GM18858 (cell line): ENCODE data around the gene PRKAG3.
"Not testable (repeated sequence)": the region's sequence is repeated elsewhere in the genome, so short reads cannot be mapped to it uniquely, and the experiment has no call there.

Source experiments
- ATAC-seq: cut with Tn5 transposase; IDR thresholded peaks from one replicate; pipeline ENCODE4 v1.9.1; 2021; ENCODE audit not compliant: unreplicated experiment

PRKAG3 gene

DNA sequence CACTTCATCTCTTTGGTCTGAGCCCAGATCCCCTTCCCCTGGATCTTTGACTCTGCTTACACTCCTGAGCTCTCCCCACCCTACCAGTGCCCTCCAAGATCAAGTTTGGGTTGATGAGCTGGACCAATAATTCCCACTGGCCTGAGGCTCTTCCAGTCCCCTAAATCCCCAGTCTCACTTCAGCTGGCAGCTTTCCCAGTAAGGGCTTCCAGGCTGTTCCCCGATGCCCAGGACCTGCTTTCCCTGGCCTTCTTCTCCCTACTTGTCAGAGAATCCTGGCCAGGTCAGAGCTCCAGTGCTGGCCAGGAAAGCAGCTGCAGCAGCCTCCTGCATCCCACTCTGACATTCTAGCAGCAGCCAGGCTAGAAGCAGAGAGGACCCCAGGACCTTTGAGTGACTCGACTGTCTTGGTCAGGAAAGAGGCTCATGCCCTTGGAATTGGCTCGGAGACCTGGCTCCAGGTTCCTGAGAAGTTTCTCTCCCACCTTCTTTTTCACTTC lies 31.5 kb upstream of the PRKAG3 start:
- ATAC-seq: no peak

GRCh38 chr2:218861645-218862318 lies 30.2 kb upstream of the PRKAG3 start:
- no peak for ATAC-seq

DNA sequence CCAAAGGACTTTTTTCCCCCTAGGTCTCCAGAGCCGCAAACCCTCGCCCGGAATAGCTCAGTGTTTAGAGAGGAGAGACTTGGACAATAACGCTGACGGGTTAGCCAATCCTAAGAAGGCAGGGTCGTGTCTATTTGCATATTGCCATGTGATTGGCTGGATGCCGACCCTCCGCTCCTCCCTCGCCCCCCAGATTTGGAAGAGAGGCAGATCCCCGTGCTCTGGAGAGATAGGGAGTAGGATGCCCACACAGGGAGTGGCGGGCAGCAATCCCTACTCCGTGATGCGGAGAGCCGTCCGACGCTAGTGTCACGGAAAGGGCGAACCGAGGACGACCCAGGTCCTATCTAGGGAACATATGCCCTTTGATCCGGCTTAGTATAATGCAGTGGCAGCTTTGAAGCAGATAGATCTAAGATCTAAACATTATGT lies 29.4 kb upstream of the PRKAG3 start:
- no peak for ATAC-seq

DNA sequence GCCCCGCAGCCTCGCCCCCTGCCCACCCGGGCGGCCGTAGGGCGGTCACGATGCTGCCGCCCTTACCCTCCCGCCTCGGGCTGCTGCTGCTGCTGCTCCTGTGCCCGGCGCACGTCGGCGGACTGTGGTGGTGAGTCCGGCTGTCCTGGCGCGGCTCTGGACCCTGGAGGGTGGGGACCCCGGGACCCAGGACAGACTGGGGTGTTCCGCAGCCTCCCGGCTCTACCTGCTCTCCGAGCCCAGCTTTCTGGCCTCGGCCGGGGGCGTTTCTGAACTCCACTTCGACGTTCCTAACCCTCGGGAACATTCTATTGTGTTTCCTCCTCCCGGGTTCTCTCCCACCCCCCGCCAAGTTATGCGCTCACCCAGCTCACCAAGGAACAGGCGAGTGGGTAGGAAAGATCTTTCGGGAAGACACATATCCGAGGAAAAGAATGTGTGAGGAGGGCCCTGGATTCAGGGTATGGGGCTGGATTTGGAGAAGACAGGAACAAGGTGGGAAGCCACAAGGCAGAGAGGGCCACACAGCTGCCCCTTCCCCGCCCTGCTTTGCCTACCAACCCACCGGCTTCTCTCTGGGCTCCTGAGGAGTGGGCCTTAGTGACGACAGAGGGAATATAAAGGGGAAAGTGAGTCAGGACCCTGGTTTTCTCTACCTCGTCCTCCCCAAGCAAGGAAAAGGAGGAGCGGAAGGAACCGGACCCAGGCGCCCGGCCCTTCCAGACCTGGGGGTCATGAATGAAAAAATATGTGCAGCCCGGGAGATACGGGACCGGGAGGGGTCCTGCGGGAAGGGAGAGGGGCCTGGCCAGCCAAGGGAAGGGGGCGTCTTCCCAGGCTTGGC lies 28.6 kb upstream of the PRKAG3 start:
- ATAC-seq: no peak

DNA sequence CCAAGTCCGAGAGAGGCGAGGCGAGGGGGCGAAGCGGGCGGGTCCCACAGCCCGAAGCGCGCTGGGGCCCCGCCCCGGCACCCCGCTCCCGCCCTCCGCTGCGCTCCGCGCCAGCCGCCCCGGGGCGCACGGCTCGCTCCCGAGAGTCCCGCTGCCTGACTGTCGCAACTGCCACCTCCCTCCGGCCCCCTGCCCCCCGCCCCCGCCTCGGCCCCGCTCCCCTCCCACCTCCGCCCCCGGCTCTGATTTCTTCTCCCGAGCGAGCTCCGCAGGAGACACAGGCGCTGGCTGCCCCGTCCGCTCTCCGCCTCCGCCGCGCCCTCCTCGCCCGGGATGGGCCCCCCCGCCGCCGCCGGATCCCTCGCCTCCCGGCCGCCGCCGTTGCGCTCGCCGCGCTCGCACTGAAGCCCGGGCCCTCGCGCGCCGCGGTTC lies 28.0 kb upstream of the PRKAG3 start, which contains the start of gene WNT6:
WNT6 (plus strand) TSS at position 250 of the 432 bp plus-strand sequence. CDS start 233 bp downstream, outside the sequence.
- no peak for ATAC-seq

DNA sequence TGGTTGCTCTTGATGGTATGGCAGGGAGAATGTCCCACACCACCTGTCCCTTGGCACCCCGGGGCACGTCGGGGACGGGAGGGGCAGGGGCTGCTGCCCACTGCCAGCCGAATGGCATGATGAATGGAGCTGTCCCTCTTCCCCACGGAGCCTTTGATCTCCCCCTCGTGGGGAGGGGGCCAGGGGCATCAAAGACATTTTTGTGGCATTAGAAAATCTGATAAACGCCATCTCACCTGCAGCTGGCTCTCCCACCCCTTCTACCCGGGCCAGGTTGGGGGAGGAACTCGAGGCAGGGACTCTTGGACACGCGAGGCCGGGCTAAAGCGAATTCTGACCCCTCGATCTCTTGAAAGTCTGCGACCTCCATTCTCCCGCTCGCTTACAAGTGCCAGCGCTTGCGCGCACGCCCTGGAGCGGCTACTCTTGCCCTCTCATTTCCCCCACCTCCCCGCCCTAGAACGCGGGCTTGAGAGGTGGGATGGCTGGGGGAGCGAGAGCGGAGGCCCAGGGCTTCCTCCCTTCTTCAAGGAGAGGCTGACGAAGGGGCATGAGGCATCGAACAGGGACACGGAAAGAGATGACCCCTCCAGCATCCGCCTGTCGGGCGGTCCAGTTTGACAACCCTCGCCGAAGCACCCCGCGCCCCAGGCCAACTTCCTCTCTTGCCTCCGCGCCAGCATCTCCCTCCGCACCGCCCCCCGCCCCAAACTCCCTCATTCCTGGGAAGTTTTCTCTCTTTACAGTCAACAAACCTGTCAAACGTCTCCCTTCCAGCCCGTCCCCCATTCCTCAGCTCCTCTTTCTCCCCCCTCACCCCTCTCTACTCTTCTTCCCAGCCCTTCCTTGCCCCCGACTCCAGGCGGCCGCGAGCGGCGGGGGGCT lies 27.3 kb upstream of the PRKAG3 start:
- no peak for ATAC-seq

DNA sequence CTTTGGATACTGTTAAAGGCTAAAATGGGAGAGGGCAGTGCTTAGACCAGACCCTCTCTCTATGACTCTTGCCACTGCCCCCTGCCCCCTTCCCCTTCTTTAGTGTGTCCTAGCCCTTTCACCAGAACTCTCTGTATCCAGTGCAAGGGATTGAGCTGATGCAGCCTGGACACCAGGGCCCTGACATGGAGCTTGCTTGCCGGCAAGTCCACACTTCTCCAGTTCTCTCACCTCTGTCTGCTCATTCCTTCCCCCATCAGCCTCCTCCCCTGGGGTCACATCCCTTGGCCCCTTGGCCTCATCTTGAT lies 26.5 kb upstream of the PRKAG3 start:
- ATAC-seq: no peak

DNA sequence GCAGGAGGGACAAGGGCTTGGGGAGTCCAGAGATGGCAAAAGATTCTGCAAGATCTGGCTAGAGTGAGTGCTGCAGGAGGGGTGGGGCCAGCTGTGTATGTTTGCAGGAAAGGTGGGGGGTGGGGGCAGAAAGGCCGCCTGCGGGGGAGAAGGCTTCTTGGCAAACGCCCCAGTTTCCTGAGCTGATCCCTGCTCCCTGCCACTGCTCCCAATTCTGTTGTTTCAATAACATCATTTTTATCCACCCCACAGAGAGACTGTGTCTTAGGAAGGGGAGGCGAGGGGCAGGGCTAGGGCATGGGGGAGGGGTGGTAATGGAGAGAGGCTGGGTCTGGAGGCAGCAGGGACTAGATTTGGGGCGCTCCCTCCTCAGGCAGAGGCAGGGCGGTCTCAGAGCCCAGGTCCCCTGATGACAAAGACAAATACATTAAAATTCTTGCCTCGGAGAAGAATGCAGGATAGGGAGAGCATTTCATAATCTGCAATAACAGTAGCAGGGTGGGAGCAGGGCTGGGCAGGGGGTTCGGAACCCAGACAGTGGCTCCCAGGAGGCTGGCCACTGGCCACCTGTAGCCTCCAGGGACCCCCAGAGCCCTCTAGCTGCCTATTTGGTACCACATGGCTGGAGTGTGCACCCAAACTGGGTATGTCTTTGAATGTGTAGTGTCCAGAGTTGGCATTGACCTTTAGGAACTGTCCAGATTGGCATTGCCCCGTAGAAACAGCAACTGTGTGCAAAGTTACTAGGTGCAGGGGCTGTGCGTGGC lies 26.0 kb upstream of the PRKAG3 start:
- ATAC-seq: no peak

- ATAC-seq: no peak
Measured at GRCh38 chr2:218856896-218857243, 25.3 kb upstream of the PRKAG3 start.

- no peak for ATAC-seq
Measured at GRCh38 chr2:218856167-218856895, 24.7 kb upstream of the PRKAG3 start.

DNA sequence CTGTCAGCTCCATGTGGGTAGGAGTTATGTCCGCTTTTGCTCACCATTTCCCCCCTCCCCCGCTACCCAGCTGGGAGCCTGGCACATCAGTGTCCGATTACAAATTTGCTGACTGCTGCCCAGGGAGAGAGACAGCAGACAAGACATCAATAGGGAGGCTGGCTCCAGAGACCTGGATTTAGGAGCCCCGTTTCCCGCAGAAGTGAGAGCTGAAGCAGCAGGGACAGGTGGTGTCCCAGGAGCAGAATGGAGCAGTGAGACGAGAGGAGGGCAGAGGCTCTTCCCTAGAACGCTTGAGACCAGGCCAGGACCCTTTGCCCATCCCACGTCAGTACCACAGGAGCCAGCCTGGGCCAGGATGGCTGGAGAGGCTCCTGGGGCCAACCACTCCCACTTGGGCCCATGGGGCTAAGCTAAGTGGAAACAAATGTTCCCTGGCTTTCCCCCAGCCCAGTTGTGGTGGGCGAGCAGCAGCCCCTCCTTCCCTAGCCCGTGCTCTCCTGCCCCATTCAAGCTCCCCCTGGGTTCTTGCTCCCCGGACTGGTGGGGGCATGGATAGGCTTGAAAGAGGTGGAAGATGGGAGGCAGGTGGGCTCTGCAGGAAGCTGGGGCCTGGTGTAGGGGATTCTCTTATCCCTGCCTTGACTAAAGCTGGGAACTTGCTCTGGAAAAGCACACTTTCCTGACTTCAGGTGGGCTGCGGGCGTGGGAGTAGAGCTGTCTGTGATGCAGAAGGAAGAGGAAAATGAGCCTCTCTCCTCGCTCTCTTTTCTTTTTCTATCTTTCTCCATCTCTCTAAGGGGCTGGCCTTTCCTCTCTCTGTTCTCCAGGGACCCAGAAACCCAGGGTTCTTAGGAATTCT lies 23.9 kb upstream of the PRKAG3 start:
- no peak for ATAC-seq

- no peak for ATAC-seq
Measured at GRCh38 chr2:218854860-218855259, 23.3 kb upstream of the PRKAG3 start.

DNA sequence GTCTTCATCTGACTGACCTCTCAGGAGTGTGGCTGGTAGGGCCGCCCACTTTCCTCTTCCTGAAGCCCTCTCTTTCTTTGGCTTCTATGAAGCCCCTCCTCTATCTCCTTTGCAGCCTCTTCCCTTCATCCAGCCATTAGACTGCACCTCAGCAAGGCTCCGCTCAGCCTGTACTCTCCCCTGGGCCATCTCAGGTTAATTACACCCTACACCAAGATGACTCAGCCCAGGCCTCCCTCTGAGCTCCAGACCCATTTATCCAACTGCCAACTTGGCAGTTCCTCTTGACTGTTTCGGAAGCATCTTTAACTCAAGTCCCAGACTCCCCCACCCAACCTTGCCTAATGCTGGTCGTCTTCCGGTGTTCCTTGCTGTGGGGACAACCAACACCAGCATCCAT lies 22.2 kb upstream of the PRKAG3 start:
- ATAC-seq: no peak

DNA sequence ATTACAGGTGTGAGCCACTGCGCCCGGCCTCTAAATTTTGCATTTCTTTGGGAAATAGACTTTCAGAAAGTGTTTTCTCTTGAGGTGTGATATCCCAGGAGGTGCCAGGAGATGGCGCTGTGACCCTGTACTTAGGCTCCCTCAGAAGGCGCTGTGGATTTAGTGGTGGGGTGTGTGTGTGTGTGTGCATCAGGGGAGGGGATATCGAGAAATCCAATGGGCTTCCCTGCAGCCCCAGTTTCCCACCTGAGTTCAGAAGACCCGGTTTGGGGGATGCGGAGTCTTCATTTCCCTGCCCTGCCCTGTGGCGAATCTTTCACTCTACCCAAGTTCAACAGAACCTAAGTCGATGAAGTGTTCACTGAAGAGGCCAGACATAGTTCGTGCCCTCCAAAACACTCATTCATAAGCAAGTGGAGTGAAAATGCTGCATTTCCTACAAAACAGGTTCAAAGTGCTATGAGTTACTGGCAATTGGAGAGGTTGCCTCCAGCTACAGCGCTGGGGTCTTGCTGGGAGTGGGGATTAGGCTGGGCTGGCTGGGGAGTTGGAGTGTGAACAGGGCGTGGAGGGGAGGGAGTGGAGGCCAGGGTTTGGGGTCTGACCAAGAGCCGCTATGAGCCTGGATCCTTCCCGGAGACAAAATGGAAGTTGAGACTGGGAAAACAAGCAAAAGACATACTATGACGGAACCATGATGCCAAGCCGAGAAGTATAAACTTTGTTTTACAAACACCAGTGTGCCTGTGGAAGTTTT lies 21.5 kb upstream of the PRKAG3 start:
- no peak for ATAC-seq

DNA sequence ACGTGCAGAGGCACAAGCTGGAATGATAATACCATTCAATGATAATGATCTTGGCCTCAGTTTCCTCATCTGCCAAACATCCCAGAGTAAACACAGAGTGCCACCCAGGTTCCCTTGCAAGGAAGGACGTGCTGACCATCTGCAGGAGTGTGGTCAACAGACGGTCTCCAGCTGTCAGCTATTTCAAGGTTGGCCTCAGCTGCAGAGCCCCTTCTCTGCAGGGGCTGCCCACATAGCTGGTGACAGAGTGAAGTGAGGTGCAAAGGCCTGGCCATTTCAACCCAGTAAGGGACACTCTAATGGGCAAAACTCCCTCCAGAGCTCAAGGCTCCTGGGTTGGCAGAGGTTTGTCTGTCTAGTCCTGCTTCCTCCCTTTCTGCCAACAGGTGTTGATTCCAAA lies 19.7 kb upstream of the PRKAG3 start:
- no peak for ATAC-seq

DNA sequence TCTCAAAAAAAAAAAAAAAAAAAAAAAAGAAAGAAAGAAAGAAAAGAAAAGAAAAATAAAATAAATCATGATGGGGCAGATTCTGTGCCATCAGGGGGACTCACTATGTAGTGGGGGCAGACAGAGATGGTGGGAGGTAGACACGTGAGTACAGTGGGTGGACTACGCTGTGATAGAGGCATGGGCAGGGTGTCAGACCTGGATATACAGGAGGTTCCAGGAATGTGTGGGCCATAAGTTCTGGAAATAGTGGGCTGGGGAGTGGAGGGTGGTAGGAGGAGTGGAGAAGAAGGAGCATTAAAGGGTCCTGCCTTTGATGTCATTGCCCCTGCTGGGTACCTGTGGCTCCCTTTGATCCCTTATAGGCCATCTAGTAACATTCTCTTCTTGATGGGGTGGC lies 19.2 kb upstream of the PRKAG3 start:
- ATAC-seq: no peak

DNA sequence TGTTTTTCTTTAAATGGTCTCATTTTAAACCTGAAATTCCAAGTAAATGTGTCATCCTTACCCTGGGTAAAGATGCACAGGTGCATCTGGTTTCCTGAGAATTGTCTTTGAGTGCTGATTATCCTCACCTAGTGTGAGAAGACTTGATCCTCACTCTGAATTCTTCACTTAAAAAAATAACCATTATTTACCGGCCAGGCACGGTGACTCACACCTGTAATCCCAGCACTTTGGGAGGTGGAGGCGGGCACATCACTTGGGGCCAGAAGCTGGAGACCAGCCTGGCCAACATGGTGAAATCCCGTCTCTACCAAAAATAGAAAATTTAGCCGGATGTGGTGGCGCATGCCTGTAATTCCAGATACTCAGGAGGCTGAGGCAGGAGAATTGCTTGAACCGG lies 18.1 kb upstream of the PRKAG3 start:
- ATAC-seq: no peak

- ATAC-seq: not testable (repeated sequence)
Measured at GRCh38 chr2:218846963-218847362, 15.4 kb upstream of the PRKAG3 start.
